ENCODE results near the gene BTBD16.

The BTBD16 gene

DNA sequence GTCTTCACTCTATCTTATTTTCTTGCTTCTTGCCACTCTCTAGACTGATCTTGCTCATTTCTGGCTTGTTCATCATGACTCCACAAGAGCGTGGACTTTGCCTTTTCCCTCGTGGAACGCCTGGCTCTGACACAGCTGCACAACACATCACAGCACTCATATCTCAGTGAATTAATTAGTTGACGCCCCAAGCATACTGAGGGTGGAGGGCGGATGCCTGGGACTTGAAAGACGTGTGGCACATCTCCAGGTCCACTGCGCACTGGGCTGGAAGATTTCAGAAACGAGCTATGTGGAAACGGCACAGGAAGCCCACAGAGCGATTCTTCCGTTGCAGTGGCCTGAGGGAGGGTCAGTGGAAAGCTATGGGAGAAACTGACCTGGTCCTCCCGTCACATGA lies 79.8 kb downstream of the BTBD16 start:
- Mint-ChIP-seq H3K4me3 (no peak overlapping the region), H3K9me3 (peaks cover 11% of the 10 kb centered on the region), H3K4me1 (no peaks in the 10 kb centered on the region), H3K27ac (peak overlapping the region; percentile 90 to 99 (median 99)), H3K27me3 (ENCODE audit: low read depth) (peaks cover 4% of the 10 kb centered on the region), H3K36me3 (ENCODE audit: low read depth) (peaks cover 3% of the 10 kb centered on the region)
- TF ChIP-seq, protein P1, sequence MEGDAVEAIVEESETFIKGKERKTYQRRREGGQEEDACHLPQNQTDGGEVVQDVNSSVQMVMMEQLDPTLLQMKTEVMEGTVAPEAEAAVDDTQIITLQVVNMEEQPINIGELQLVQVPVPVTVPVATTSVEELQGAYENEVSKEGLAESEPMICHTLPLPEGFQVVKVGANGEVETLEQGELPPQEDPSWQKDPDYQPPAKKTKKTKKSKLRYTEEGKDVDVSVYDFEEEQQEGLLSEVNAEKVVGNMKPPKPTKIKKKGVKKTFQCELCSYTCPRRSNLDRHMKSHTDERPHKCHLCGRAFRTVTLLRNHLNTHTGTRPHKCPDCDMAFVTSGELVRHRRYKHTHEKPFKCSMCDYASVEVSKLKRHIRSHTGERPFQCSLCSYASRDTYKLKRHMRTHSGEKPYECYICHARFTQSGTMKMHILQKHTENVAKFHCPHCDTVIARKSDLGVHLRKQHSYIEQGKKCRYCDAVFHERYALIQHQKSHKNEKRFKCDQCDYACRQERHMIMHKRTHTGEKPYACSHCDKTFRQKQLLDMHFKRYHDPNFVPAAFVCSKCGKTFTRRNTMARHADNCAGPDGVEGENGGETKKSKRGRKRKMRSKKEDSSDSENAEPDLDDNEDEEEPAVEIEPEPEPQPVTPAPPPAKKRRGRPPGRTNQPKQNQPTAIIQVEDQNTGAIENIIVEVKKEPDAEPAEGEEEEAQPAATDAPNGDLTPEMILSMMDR (IDR thresholded peaks at IDR 0.05; ENCODE audit: unreplicated experiment in 3 of 3) = no peak

DNA sequence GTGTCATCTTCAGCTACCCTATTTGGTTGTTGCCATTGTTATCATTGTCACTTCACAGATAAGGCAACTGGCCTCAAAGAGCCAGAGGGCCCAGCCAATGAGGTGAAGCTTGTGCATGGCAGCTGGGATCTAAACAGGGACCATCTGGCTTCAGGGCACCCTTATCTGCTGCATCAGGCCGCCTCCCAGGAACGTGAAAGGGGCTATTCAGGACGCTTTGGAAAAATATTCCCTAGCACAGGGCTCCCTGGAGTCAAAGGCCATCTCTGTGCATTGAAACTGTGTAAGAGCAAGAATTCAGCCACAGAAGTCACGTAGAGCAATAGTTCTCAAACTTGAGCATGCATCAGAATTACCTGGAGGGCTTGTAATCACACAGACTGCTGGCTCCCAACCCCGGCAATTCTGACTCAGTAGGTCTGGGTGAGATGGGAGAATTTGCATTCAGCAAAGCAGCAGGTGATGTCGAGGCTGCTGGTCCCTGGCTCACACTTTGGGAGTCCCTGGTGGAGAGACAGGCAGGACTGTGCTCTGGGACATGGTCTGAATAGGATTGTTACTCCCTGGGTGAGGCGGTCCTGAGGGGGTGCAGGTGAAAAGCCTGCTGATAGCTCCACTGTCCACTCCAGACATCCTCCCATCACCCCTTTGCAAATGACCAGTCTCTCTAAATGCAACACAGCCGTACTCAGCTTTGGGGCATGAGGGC lies 81.9 kb downstream of the BTBD16 start:
- Mint-ChIP-seq H3K9me3 (peaks cover under 1% of the 10 kb centered on the region), H3K36me3 (ENCODE audit: low read depth) (no peaks in the 10 kb centered on the region), H3K4me1 (no peaks in the 10 kb centered on the region), H3K27me3 (ENCODE audit: low read depth) (peaks cover 4% of the 10 kb centered on the region), H3K4me3 (no peak overlapping the region), H3K27ac (peak overlapping the region; percentile 48 to 90 (median 67))
- TF ChIP-seq, protein P1 (IDR thresholded peaks at IDR 0.05; ENCODE audit: unreplicated experiment in 3 of 3) = no peak

DNA sequence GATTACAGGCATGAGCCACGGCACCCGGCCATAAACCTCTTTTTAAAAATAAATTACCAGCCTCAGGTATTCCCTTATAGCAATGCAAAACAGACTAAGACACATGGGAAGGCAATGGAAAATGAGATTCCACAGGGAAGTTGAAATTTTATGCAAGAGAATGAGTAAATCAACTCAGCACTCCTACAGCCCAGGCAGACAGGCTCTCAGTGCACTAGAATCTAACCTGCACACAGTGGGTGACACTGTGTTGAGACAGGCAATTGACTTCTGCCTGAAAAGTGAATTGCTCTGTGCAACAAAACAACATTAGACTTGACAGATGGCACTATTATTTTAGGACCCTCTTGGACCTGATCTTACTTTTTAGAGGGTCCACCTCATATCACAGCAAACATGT lies 83.3 kb downstream of the BTBD16 start:
- H3K9me3 Mint-ChIP-seq = peaks cover 9% of the 10 kb centered on the region
- H3K27me3 Mint-ChIP-seq (ENCODE audit: low read depth) = peaks cover 10% of the 10 kb centered on the region
- peak overlapping the region; percentile 30 to 86 (median 75) for H3K27ac Mint-ChIP-seq
- no peak overlapping the region for H3K4me3 Mint-ChIP-seq
- TF ChIP-seq, protein P1 (IDR thresholded peaks at IDR 0.05; ENCODE audit: unreplicated experiment in 3 of 3) = no peak
- H3K36me3 Mint-ChIP-seq (ENCODE audit: low read depth) = peaks cover 6% of the 10 kb centered on the region
- no peaks in the 10 kb centered on the region for H3K4me1 Mint-ChIP-seq

DNA sequence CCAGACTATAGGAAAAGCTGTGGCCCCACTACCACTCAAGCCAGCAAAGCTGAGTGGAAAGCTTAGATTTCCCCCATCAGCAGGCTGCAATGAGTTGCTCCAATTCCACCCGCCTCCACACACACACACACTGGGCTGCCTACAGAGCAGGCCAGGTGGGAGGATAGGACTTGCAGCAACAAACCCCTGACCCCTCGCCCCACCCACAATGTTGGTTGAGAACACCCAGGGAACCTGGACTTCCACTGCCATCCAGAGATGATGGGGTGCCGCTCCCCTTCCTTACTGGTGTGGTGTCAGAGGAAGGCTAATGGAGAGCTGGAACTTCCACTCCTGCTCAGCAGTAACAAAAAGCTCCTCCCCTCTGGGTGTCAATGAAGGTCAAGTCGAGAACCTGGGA lies 86.6 kb downstream of the BTBD16 start:
- Mint-ChIP-seq H3K9me3 (peaks cover 9% of the 10 kb centered on the region), H3K36me3 (ENCODE audit: low read depth) (peaks cover 6% of the 10 kb centered on the region), H3K4me1 (no peaks in the 10 kb centered on the region), H3K27ac (no peak overlapping the region), H3K4me3 (no peak overlapping the region), H3K27me3 (ENCODE audit: low read depth) (peaks cover 14% of the 10 kb centered on the region)
- TF ChIP-seq, protein P1 (IDR thresholded peaks at IDR 0.05; ENCODE audit: unreplicated experiment in 3 of 3) = no peak

DNA sequence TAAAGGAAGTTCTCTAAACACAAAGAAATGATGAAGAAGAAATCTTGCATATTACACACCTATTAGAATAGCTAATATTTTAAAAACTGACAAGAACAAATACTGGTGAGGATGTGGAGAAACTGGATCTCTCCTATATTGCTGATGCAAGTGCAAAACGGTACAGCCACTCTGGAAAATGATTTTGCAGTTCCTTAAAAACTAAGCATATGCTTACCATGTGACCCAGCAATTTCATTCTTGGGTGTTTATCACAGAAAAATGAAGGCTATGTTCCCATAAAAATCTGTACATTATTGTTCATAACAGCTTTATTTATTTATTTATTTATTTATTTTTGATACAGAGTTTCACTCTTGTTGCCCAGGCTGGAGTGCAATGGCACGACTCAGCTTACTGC lies 88.5 kb downstream of the BTBD16 start:
- peaks cover 13% of the 10 kb centered on the region for H3K27me3 Mint-ChIP-seq (ENCODE audit: low read depth)
- no peaks in the 10 kb centered on the region for H3K4me1 Mint-ChIP-seq
- peaks cover 6% of the 10 kb centered on the region for H3K36me3 Mint-ChIP-seq (ENCODE audit: low read depth)
- TF ChIP-seq, protein P1 (IDR thresholded peaks at IDR 0.05; ENCODE audit: unreplicated experiment in 3 of 3) = no peak
- no peak overlapping the region for H3K4me3 Mint-ChIP-seq
- H3K9me3 Mint-ChIP-seq = peaks cover 9% of the 10 kb centered on the region
- H3K27ac Mint-ChIP-seq = no peak overlapping the region

DNA sequence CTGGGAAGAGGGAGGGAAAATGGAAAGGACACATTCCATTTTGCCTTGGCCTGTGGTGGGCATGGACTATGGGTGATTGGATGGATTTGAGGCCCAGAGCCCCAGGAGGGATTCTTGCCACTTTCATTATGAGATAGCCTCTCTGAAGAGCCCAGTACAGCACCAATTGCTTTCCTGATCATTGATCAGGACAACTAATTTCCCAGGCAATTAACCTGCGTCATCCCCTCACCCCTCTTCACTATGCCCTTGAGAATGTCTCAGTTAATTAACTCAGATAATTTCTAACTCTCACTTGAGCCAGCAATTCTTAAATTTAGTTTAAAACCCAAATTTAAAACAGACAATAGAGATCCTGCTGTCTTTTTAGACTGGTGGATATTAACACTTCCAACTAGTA lies 90.0 kb downstream of the BTBD16 start:
- Mint-ChIP-seq H3K4me3 (no peak overlapping the region), H3K36me3 (ENCODE audit: low read depth) (peaks cover 6% of the 10 kb centered on the region), H3K4me1 (no peaks in the 10 kb centered on the region), H3K27ac (no peak overlapping the region), H3K9me3 (peaks cover 9% of the 10 kb centered on the region), H3K27me3 (ENCODE audit: low read depth) (peaks cover 16% of the 10 kb centered on the region)
- TF ChIP-seq, protein P1 (IDR thresholded peaks at IDR 0.05; ENCODE audit: unreplicated experiment in 3 of 3) = no peak

Measured in nephron (organoid).